K562 (cell line): ENCODE measurements around the gene ARMCX2. TPM values are rescaled to one million over a fixed set of nuclear protein-coding genes. Genes with fewer than 3 reads are reported as not detected.

Source experiments
- ATAC-seq: fragments of 200-7000 bp; cut with Tn5 transposase; 3 replicates; pipeline ENCODE4 v1.9.1; 2020; ENCODE audit warnings: moderate library complexity
- BruUV-seq: library from RNA; stranded (reverse); fragments of 400-500 nt; replicated peaks from 2 replicates; lab custom pipeline; 2021; lab: Mats Ljungman, UMichigan
- CTCF ChIA-PET: fragments of 300-600 bp; formaldehyde crosslinking; extraction: SDS; loops from one replicate; lab custom pipeline; 2021; ENCODE audit warnings: low intra/inter-chr PET ratio; lab: Yijun Ruan, JAX
- POLR2A ChIA-PET: fragments of 300-600, 350-650 bp; sonication (Branson Sonifier 250); formaldehyde crosslinking; extraction: SDS; loops from one replicate; lab custom pipeline; 2021; ENCODE audit warnings: antibody characterized with exemption, inconsistent platforms; lab: Yijun Ruan, JAX
- DNase-seq, 4 experiments: peaks; one replicate each; pipeline versions ENCODE4 v3.0.0 to v3.0.0-alpha.2; 2011 to 2018; ENCODE audit warnings: low spot score in 3 of 4, mixed read lengths in 3 of 4; ENCODE audit errors: extremely low read depth in 1 of 4
- FAIRE-seq: peaks from 2 replicates; lab custom pipeline; 2011; peaks lifted over from hg19 to GRCh38; lab: Jason Lieb, UNC
- H2AFZ ChIP-seq: 2 replicates; pipeline ENCODE4 v1.6.0; 2011; ENCODE audit warnings: low read depth, low read length, control low read depth, inconsistent platforms
- H3K27ac ChIP-seq: fragments of 200-600 bp; 3 replicates; pipeline ENCODE4 v1.8.0; 2011; ENCODE audit warnings: low read depth, mild to moderate bottlenecking, control low read depth, inconsistent platforms, low read length, moderate library complexity, mixed read lengths; ENCODE audit errors: extremely low read depth
- H3K27me3 ChIP-seq, 2 experiments: fragments of 300-600 bp in 1 of 2; 2 replicates in 1 of 2; 3 replicates in 1 of 2; pipeline versions ENCODE4 v1.6.0 to v1.8.0; 2011; ENCODE audit warnings: inconsistent platforms in 2 of 2, low read length in 2 of 2, mild to moderate bottlenecking in 1 of 2, mixed read lengths in 1 of 2, moderate library complexity in 1 of 2; ENCODE audit not compliant: control insufficient read depth in 2 of 2, insufficient read depth in 2 of 2
- H3K36me3 ChIP-seq: fragments of 300-600 bp; 3 replicates; pipeline ENCODE4 v1.8.0; 2011; ENCODE audit warnings: mild to moderate bottlenecking, low read length, inconsistent platforms; ENCODE audit not compliant: control insufficient read depth, insufficient read depth
- H3K4me1 ChIP-seq, 2 experiments: fragments of 200-600 bp in 1 of 2; replicated peaks in 1 of 2; 2 replicates in 1 of 2; 3 replicates in 1 of 2; pipeline versions ENCODE4 v1.5.1 to v1.8.0; 2011; ENCODE audit warnings: inconsistent platforms in 2 of 2, low read length in 2 of 2, mild to moderate bottlenecking in 1 of 2, mixed read lengths in 1 of 2, moderate library complexity in 1 of 2; ENCODE audit not compliant: control insufficient read depth in 2 of 2, insufficient read depth in 2 of 2
- H3K4me2 ChIP-seq: 2 replicates; pipeline ENCODE4 v1.6.1; 2011; ENCODE audit warnings: low read length, control low read depth, inconsistent platforms, mixed read lengths; ENCODE audit not compliant: insufficient read depth
- H3K4me3 ChIP-seq: fragments of 200-600 bp; sonication (generic), shearing (Covaris generic); 2 replicates; pipeline ENCODE4 v1.5.1; 2016; ENCODE audit warnings: control low read depth, inconsistent platforms
- H3K79me2 ChIP-seq: fragments of 200-600 bp; 3 replicates; pipeline ENCODE4 v1.8.0; 2011; ENCODE audit warnings: low read length, inconsistent platforms; ENCODE audit not compliant: control insufficient read depth, insufficient read depth
- H3K9ac ChIP-seq, 2 experiments: 2 replicates each; pipeline versions ENCODE4 v1.6.0 to v1.6.1; 2011; ENCODE audit warnings: low read depth in 2 of 2, low read length in 2 of 2, control low read depth in 1 of 2, inconsistent platforms in 1 of 2, mild to moderate bottlenecking in 1 of 2, mixed read lengths in 1 of 2; ENCODE audit not compliant: insufficient read depth in 1 of 2
- H3K9me1 ChIP-seq: one replicate; pipeline ENCODE4 v1.6.0; 2011; ENCODE audit warnings: inconsistent platforms, mild to moderate bottlenecking, low read length, moderate library complexity; ENCODE audit not compliant: control insufficient read depth, insufficient read depth
- H3K9me3 ChIP-seq: replicated peaks from 2 replicates; pipeline ENCODE4 v1.5.1; 2011; ENCODE audit warnings: low read depth, low read length, inconsistent platforms; ENCODE audit not compliant: control insufficient read depth, insufficient read depth
- H4K20me1 ChIP-seq: replicated peaks from 2 replicates; pipeline ENCODE4 v1.6.1; 2011; ENCODE audit warnings: low read length, inconsistent platforms, mixed read lengths; ENCODE audit not compliant: control insufficient read depth, insufficient read depth
- ETV1 ChIP-seq: fragments of 450-650 bp; conservative IDR thresholded peaks from 2 replicates; pipeline ENCODE4 v1.6.1; 2016; ENCODE audit warnings: missing genetic modification characterization, control low read depth, low read depth, missing compliant biosample characterization
- ETV6 ChIP-seq, 3 experiments: fragments of 150-350 bp in 1 of 3; sonication (generic) in 1 of 3; formaldehyde crosslinking in 1 of 3; IDR thresholded peaks; 2 replicates each; pipeline versions ENCODE4 v1.6.1 to v1.8.0; 2014 to 2022; ENCODE audit warnings: borderline replicate concordance in 2 of 3, low read depth in 2 of 3, antibody characterized with exemption in 1 of 3, low read length in 1 of 3, mild to moderate bottlenecking in 1 of 3, missing genetic modification reagents in 1 of 3
- GATAD2A ChIP-seq: fragments of 450-650 bp; IDR thresholded peaks from 2 replicates; pipeline ENCODE4 v1.6.1; 2017
- GTF2A2 ChIP-seq: IDR thresholded peaks from 2 replicates; pipeline ENCODE4 v1.6.1; 2016; ENCODE audit warnings: mild to moderate bottlenecking, missing genetic modification characterization, missing compliant biosample characterization
- HOMEZ ChIP-seq: fragments of 250-450 bp; sonication (Bioruptor Pico); IDR thresholded peaks from 2 replicates; pipeline ENCODE4 v1.4.0; 2020; ENCODE audit warnings: mild to moderate bottlenecking, moderate library complexity
- MITF ChIP-seq: IDR thresholded peaks from 2 replicates; pipeline ENCODE4 v1.6.1; 2014; ENCODE audit warnings: antibody characterized with exemption
- NR1H2 ChIP-seq: sonication (generic); formaldehyde crosslinking; IDR thresholded peaks from 2 replicates; pipeline ENCODE4 v1.4.0; 2020; ENCODE audit warnings: mild to moderate bottlenecking, missing genetic modification reagents
- SAP30 ChIP-seq: fragments of 200-600 bp; sonication (generic); IDR thresholded peaks from 2 replicates; pipeline ENCODE4 v1.6.1; 2012; ENCODE audit warnings: borderline replicate concordance, low read depth, mild to moderate bottlenecking, moderate library complexity, low read length, control low read depth, inconsistent platforms; ENCODE audit not compliant: insufficient read depth, poor library complexity, severe bottlenecking
- ZNF445 ChIP-seq: fragments of 250-450 bp; sonication (Bioruptor Pico); IDR thresholded peaks from 2 replicates; pipeline ENCODE4 v1.4.0; 2020; ENCODE audit warnings: low read depth, mild to moderate bottlenecking, moderate library complexity
- ZNF584 ChIP-seq: fragments of 200-800 bp; sonication (Bioruptor generic); IDR thresholded peaks from 2 replicates; pipeline ENCODE4 v1.6.1; 2016; ENCODE audit warnings: low read depth, mild to moderate bottlenecking, missing genetic modification characterization, missing compliant biosample characterization
- ZNF766 ChIP-seq: fragments of 200-800 bp; sonication (Bioruptor generic); conservative IDR thresholded peaks from 2 replicates; pipeline ENCODE4 v1.6.1; 2016; ENCODE audit warnings: missing genetic modification characterization, missing compliant biosample characterization
- WGBS: fragments of 100-300 bp; shearing (Covaris generic); methylation state at CpG from one replicate; pipeline ENCODE4 v1.1.6; 2016; ENCODE audit warnings: low coverage, mixed read lengths; ENCODE audit not compliant: insufficient coverage; ENCODE audit errors: missing lambda C conversion rate; 5-methylcytosine and 5-hydroxymethylcytosine counted together
- in situ Hi-C: fragments of 300-500 bp; cut with MboI; formaldehyde crosslinking; loops from 4 replicates; pipeline ENCODE4 v1.15.0; 2018; ENCODE audit warnings: inconsistent platforms, mixed read lengths
- intact Hi-C: fragments of 100-400 bp; cut with micrococcal nuclease; formaldehyde crosslinking; loops from 2 replicates; pipeline ENCODE4 v1.14.2; 2022
- polyA plus RNA-seq, 8 experiments: library from polyadenylated mRNA; depleted of rRNA in 4 of 8; stranded (reverse) in 5 of 8; unstranded in 3 of 8; fragments of >200 nt; fragmentation: Nextera tagmentation in 2 of 8; fragmentation: Illumina TruSeq in 1 of 8; extraction: Ambion mirVana in 2 of 8; extraction: Trizol in 1 of 8; gene quantifications; 2 replicates each; pipeline versions ENCODE4 v1.2.1 to v1.2.3, GENCODE V29; 2011 to 2014; ENCODE audit warnings: inconsistent platforms in 1 of 8, missing spikeins in 1 of 8
- total RNA-seq, 7 experiments: library from RNA; depleted of rRNA in 6 of 7; stranded (reverse); fragments of >200 nt in 6 of 7; fragmentation: Illumina TruSeq in 2 of 7; extraction: Trizol in 2 of 7; gene quantifications; 2 replicates each; pipeline versions ENCODE4 v1.2.1 to v1.2.3, GENCODE V29; 2011 to 2021; ENCODE audit warnings: low replicate concordance in 1 of 7

The ARMCX2 gene
- total and polyA plus RNA-seq, 9 of the 15 experiments (the other 6 are each of a cell fraction or from before 2014, with no cell fraction given), result 0.03 to 0.16 TPM; not detected in 7

GRCh38 chrX:101668143-101668542 lies 8.5 kb upstream of the ARMCX2 start:
- Histone ChIP-seq H3K4me1 (no peaks in the 10 kb centered on the region), H3K4me3 (no peak overlapping the region), H3K9me1 (no peaks in the 10 kb centered on the region), H3K27me3 (peaks cover 0 to 8% of the 10 kb centered on the region in 2 experiments; a peak in 2 of 5 replicates), H4K20me1 (no peaks in the 10 kb centered on the region), H3K9ac (no peak overlapping the region), H3K9me3 (no peaks in the 10 kb centered on the region), H3K27ac (no peak overlapping the region), H3K36me3 (no peaks in the 10 kb centered on the region), H3K79me2 (no peaks in the 10 kb centered on the region), H2AFZ (no peak overlapping the region), H3K4me2 (no peak overlapping the region)
- no TSS peak for BruUV-seq
- intact Hi-C loops, result no loop called here
- FAIRE-seq (no peak), ATAC-seq (no peak), DNase-seq (no peak)
- TF ChIP-seq GATAD2A (no peak), GTF2A2 (tag) (no peak), SAP30 (no peak), ETV6 (IDR thresholded peaks at IDR 0.05; ENCODE audit: borderline replicate concordance in 1 of 2, low read depth in 2 of 2, low read length in 1 of 2) (no peak), ETV6 (CRISPR knock-in tag; IDR thresholded peaks at IDR 0.05; ENCODE audit: borderline replicate concordance) (no peak), ZNF584 (no peak), ZNF445 (CRISPR knock-in tag) (no peak), ZNF766 (CRISPR knock-in tag) (no peak), MITF (no peak), ETV1 (no peak), NR1H2 (no peak), HOMEZ (CRISPR knock-in tag) (no peak)
- WGBS, result 0% methylated on average over 2 of the region's 2 CpGs
- CTCF ChIA-PET, result no interaction called here
- POLR2A ChIA-PET, result no interaction called here
- in situ Hi-C loops, result no loop called here
